HEK293 (cell line): Measurements from ENCODE around the gene ZCCHC2.

Experiments
- CTCF ChIA-PET: fragments of 350-600 bp; formaldehyde crosslinking; extraction: SDS; loops from one replicate; lab custom pipeline; 2021; ENCODE audit warnings: antibody characterized with exemption; lab: Yijun Ruan, JAX
- POLR2A ChIA-PET: fragments of 300-600 bp; formaldehyde crosslinking; extraction: SDS; loops from one replicate; lab custom pipeline; 2020; ENCODE audit warnings: antibody characterized with exemption, inconsistent platforms; lab: Yijun Ruan, JAX
- H3K27ac ChIP-seq: fragments of 200-500 bp; sonication (Bioruptor generic); 2 replicates; pipeline ENCODE4 v1.5.1; 2014; ENCODE audit warnings: low read depth, low read length, control low read depth, inconsistent platforms; ENCODE audit errors: extremely low read depth
- H3K36me3 ChIP-seq, 2 experiments: fragments of 200-500 bp in 1 of 2; sonication (Bioruptor generic) in 1 of 2; 1 replicate in 1 of 2; 2 replicates in 1 of 2; pipeline ENCODE4 v1.5.1; 2014 to 2017; ENCODE audit warnings: inconsistent platforms in 2 of 2, low read length in 2 of 2; ENCODE audit not compliant: control insufficient read depth in 2 of 2, insufficient read depth in 1 of 2
- H3K4me1 ChIP-seq: fragments of 200-500 bp; sonication (Bioruptor generic); 2 replicates; pipeline ENCODE4 v1.5.1; 2014; ENCODE audit warnings: mild to moderate bottlenecking, low read length, inconsistent platforms; ENCODE audit not compliant: control insufficient read depth, insufficient read depth
- H3K4me3 ChIP-seq: 2 replicates; pipeline ENCODE4 v1.5.1; 2011; ENCODE audit warnings: low read depth, mild to moderate bottlenecking, control low read depth, low read length, moderate library complexity
- H3K9me3 ChIP-seq: fragments of 200-500 bp; sonication (Bioruptor generic); 2 replicates; pipeline ENCODE4 v1.5.1; 2014; ENCODE audit warnings: low read depth, low read length, inconsistent platforms; ENCODE audit not compliant: control insufficient read depth, insufficient read depth
- SP2 ChIP-seq: fragments of 450-650 bp; formaldehyde crosslinking; IDR thresholded peaks from 2 replicates; pipeline ENCODE4 v1.5.1; 2016; ENCODE audit warnings: missing biosample characterization, missing genetic modification characterization
- SP3 ChIP-seq: fragments of 450-650 bp; formaldehyde crosslinking; IDR thresholded peaks from 2 replicates; pipeline ENCODE4 v1.5.1; 2016; ENCODE audit warnings: missing biosample characterization, missing genetic modification characterization
- WT1 ChIP-seq: fragments of 450-650 bp; formaldehyde crosslinking; IDR thresholded peaks from 2 replicates; pipeline ENCODE4 v1.5.1; 2016; ENCODE audit warnings: missing biosample characterization, missing genetic modification characterization
- YY2 ChIP-seq: fragments of 450-650 bp; formaldehyde crosslinking; IDR thresholded peaks from 2 replicates; pipeline ENCODE4 v1.5.1; 2016; ENCODE audit warnings: missing biosample characterization, missing genetic modification characterization
- ZBTB17 ChIP-seq: fragments of 450-650 bp; formaldehyde crosslinking; IDR thresholded peaks from 2 replicates; pipeline ENCODE4 v1.5.1; 2016; ENCODE audit warnings: missing biosample characterization, missing genetic modification characterization
- ZBTB7A ChIP-seq: fragments of 450-650 bp; formaldehyde crosslinking; IDR thresholded peaks from 2 replicates; pipeline ENCODE4 v1.5.1; 2016; ENCODE audit warnings: low read depth, missing biosample characterization, missing genetic modification characterization
- ZFP37 ChIP-seq: fragments of 450-650 bp; formaldehyde crosslinking; IDR thresholded peaks from 2 replicates; pipeline ENCODE4 v1.5.1; 2016; ENCODE audit warnings: missing biosample characterization, missing genetic modification characterization
- ZNF121 ChIP-seq: fragments of 450-650 bp; formaldehyde crosslinking; IDR thresholded peaks from 2 replicates; pipeline ENCODE4 v1.5.1; 2016; ENCODE audit warnings: missing biosample characterization, missing genetic modification characterization
- ZNF132 ChIP-seq: fragments of 450-650 bp; formaldehyde crosslinking; IDR thresholded peaks from 2 replicates; pipeline ENCODE4 v1.5.1; 2017; ENCODE audit warnings: missing biosample characterization, missing genetic modification characterization, borderline replicate concordance
- ZNF157 ChIP-seq: fragments of 450-650 bp; formaldehyde crosslinking; IDR thresholded peaks from 2 replicates; pipeline ENCODE4 v1.5.1; 2016; ENCODE audit warnings: missing biosample characterization, missing genetic modification characterization
- ZNF354C ChIP-seq: fragments of 450-650 bp; formaldehyde crosslinking; IDR thresholded peaks from 2 replicates; pipeline ENCODE4 v1.5.1; 2016; ENCODE audit warnings: missing biosample characterization, missing genetic modification characterization, low read depth, borderline replicate concordance
- ZNF501 ChIP-seq: fragments of 450-650 bp; formaldehyde crosslinking; IDR thresholded peaks from 2 replicates; pipeline ENCODE4 v1.5.1; 2016; ENCODE audit warnings: missing biosample characterization, missing genetic modification characterization
- ZNF561 ChIP-seq: fragments of 450-650 bp; IDR thresholded peaks from 2 replicates; pipeline ENCODE4 v1.5.1; 2018; ENCODE audit warnings: missing biosample characterization, missing genetic modification characterization, borderline replicate concordance
- ZNF626 ChIP-seq: fragments of 450-650 bp; sonication (Bioruptor Pico); formaldehyde crosslinking; IDR thresholded peaks from 2 replicates; pipeline ENCODE4 v1.5.1; 2018; ENCODE audit warnings: missing biosample characterization, missing genetic modification characterization, inconsistent platforms
- ZNF776 ChIP-seq: fragments of 450-650 bp; formaldehyde crosslinking; IDR thresholded peaks from 2 replicates; pipeline ENCODE4 v1.5.0; 2017; ENCODE audit warnings: missing biosample characterization, missing genetic modification characterization, borderline replicate concordance
- ZNF785 ChIP-seq: fragments of 450-650 bp; formaldehyde crosslinking; IDR thresholded peaks from 2 replicates; pipeline ENCODE4 v1.5.1; 2016; ENCODE audit warnings: missing biosample characterization, missing genetic modification characterization
- ZNF792 ChIP-seq: fragments of 450-650 bp; formaldehyde crosslinking; IDR thresholded peaks from 2 replicates; pipeline ENCODE4 v1.5.1; 2016; ENCODE audit warnings: missing biosample characterization, missing genetic modification characterization
- ZNF843 ChIP-seq: fragments of 450-650 bp; formaldehyde crosslinking; IDR thresholded peaks from 2 replicates; pipeline ENCODE4 v1.5.1; 2016; ENCODE audit warnings: missing biosample characterization, missing genetic modification characterization
- ZXDB ChIP-seq: fragments of 450-650 bp; formaldehyde crosslinking; IDR thresholded peaks from 2 replicates; pipeline ENCODE4 v1.5.1; 2016; ENCODE audit warnings: missing biosample characterization, missing genetic modification characterization
- TF ChIP-seq, protein P1 (sequence below): fragments of 450-650 bp; formaldehyde crosslinking; IDR thresholded peaks from 2 replicates; pipeline ENCODE4 v1.5.1; 2016; ENCODE audit warnings: missing biosample characterization, missing genetic modification characterization
- TF ChIP-seq, protein P2 (sequence below): fragments of 450-650 bp; formaldehyde crosslinking; IDR thresholded peaks from 2 replicates; pipeline ENCODE4 v1.5.1; 2016; ENCODE audit warnings: missing biosample characterization, missing genetic modification characterization
- TF ChIP-seq, protein P3 (sequence below): fragments of 450-650 bp; formaldehyde crosslinking; IDR thresholded peaks from 2 replicates; pipeline ENCODE4 v1.5.1; 2016; ENCODE audit warnings: missing biosample characterization, missing genetic modification characterization
- TF ChIP-seq, protein P4 (sequence below): fragments of 450-650 bp; formaldehyde crosslinking; IDR thresholded peaks from 2 replicates; pipeline ENCODE4 v1.5.1; 2016; ENCODE audit warnings: missing biosample characterization, missing genetic modification characterization
- TF ChIP-seq, protein P5 (sequence below): fragments of 450-650 bp; formaldehyde crosslinking; IDR thresholded peaks from 2 replicates; pipeline ENCODE4 v1.5.1; 2017; ENCODE audit warnings: missing biosample characterization, missing genetic modification characterization
- TF ChIP-seq, protein P6 (sequence below): fragments of 450-650 bp; formaldehyde crosslinking; IDR thresholded peaks from 2 replicates; pipeline ENCODE4 v1.5.1; 2016; ENCODE audit warnings: missing biosample characterization, missing genetic modification characterization

ZCCHC2 gene

DNA sequence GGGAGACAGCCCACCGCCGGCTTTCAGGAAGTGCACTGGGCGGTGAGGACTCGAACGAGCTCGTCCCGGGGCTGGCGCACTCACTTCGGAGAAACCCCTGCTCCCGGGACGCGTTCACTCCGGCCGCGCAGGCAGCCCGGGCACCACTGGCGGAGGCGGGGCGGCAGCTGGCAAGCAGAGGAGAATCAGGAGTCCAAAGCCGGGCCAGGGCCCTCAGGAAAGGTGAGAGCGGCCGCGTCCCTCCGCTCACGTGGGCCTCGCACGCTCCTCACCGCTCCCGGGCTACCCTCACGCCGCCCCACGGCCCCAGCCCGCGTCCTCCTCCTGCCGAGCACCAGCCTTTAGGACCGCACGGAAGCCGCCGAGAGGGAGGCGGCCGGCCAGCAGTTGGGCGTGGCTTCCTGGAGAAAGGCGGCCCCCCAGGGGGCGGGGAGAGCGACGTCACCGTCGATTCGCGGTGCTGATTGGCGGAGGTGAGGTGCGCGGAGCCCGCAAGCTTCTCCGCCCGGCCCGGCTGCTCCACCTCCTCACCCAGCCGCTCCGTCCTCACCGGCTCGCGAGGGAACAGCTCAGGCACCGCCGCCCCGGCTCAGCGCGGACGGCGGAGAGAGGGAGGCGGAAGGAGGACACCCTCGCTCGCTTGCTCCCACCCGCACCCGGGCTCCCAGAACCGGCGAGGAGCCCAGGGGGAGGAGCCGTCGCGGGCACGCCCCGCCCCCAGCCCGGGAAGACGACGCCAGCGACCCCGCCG, at the start of gene ZCCHC2:
Gene ZCCHC2 (plus strand): TSS at position 522 of the 751 bp plus-strand sequence. CDS start 400 bp downstream, outside the sequence.
- Histone ChIP-seq H3K4me1 (peaks cover 15% of the 10 kb centered on the region), H3K27ac (peak within 1 kb of the TSS; percentile 97), H3K4me3 (peak within 1 kb of the TSS; percentile 62), H3K36me3 (no peaks in the 10 kb centered on the region), H3K9me3 (no peaks in the 10 kb centered on the region)
- CTCF ChIA-PET = interaction anchor here (0.7 to 2.4 kb wide), 6 partner anchors 10 to 101 kb away, joined by 3 to 16 read pairs (median 4); no protein-coding TSS in a partner anchor
- POLR2A ChIA-PET = interaction anchor here (0.5 to 3.2 kb wide), 20 partner anchors 8 to 845 kb away, joined by 3 to 18 read pairs (median 4); partner anchors contain the start of genes PIGN and RELCH
- no peak for TF ChIP-seq ZNF354C (tag by site-specific recombination)
- peak; percentile 43 for TF ChIP-seq WT1 (tag by site-specific recombination)
- TF ChIP-seq ZNF792 (tag by site-specific recombination) = no peak; the same call in 1 of the 2 replicates
- TF ChIP-seq, protein P1, sequence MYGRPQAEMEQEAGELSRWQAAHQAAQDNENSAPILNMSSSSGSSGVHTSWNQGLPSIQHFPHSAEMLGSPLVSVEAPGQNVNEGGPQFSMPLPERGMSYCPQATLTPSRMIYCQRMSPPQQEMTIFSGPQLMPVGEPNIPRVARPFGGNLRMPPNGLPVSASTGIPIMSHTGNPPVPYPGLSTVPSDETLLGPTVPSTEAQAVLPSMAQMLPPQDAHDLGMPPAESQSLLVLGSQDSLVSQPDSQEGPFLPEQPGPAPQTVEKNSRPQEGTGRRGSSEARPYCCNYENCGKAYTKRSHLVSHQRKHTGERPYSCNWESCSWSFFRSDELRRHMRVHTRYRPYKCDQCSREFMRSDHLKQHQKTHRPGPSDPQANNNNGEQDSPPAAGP (tag by site-specific recombination) = peak; percentile 78; the same call in 1 of the 2 replicates
- TF ChIP-seq ZXDB (tag by site-specific recombination) = peak; percentile 98
- no peak for TF ChIP-seq ZNF785 (tag by site-specific recombination)
- TF ChIP-seq ZNF121 (tag by site-specific recombination) = peak; percentile 62; the same call in 1 of the 2 replicates
- TF ChIP-seq, protein P2, sequence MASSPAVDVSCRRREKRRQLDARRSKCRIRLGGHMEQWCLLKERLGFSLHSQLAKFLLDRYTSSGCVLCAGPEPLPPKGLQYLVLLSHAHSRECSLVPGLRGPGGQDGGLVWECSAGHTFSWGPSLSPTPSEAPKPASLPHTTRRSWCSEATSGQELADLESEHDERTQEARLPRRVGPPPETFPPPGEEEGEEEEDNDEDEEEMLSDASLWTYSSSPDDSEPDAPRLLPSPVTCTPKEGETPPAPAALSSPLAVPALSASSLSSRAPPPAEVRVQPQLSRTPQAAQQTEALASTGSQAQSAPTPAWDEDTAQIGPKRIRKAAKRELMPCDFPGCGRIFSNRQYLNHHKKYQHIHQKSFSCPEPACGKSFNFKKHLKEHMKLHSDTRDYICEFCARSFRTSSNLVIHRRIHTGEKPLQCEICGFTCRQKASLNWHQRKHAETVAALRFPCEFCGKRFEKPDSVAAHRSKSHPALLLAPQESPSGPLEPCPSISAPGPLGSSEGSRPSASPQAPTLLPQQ = peak; percentile 93
- peak; percentile 100 for TF ChIP-seq ZNF501 (tag by site-specific recombination)
- TF ChIP-seq ZBTB17 (tag by site-specific recombination) = peak; percentile 87
- peak; percentile 99 for TF ChIP-seq SP3 (tag by site-specific recombination)
- TF ChIP-seq, protein P3, sequence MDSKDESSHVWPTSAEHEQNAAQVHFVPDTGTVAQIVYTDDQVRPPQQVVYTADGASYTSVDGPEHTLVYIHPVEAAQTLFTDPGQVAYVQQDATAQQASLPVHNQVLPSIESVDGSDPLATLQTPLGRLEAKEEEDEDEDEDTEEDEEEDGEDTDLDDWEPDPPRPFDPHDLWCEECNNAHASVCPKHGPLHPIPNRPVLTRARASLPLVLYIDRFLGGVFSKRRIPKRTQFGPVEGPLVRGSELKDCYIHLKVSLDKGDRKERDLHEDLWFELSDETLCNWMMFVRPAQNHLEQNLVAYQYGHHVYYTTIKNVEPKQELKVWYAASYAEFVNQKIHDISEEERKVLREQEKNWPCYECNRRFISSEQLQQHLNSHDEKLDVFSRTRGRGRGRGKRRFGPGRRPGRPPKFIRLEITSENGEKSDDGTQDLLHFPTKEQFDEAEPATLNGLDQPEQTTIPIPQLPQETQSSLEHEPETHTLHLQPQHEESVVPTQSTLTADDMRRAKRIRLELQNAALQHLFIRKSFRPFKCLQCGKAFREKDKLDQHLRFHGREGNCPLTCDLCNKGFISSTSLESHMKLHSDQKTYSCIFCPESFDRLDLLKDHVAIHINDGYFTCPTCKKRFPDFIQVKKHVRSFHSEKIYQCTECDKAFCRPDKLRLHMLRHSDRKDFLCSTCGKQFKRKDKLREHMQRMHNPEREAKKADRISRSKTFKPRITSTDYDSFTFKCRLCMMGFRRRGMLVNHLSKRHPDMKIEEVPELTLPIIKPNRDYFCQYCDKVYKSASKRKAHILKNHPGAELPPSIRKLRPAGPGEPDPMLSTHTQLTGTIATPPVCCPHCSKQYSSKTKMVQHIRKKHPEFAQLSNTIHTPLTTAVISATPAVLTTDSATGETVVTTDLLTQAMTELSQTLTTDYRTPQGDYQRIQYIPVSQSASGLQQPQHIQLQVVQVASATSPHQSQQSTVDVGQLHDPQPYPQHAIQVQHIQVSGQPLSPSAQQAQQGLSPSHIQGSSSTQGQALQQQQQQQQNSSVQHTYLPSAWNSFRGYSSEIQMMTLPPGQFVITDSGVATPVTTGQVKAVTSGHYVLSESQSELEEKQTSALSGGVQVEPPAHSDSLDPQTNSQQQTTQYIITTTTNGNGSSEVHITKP (tag by site-specific recombination) = peak; percentile 92
- TF ChIP-seq ZNF132 (tag by site-specific recombination) = no peak
- peak; percentile 72; the same call in 1 of the 2 replicates for TF ChIP-seq ZNF776 (tag by site-specific recombination)
- 0 out of 2 replicates have a peak, but pooled peaks have one; percentile 39 for TF ChIP-seq ZNF626 (tag by site-specific recombination)
- TF ChIP-seq YY2 = peak; percentile 68
- TF ChIP-seq, protein P4, sequence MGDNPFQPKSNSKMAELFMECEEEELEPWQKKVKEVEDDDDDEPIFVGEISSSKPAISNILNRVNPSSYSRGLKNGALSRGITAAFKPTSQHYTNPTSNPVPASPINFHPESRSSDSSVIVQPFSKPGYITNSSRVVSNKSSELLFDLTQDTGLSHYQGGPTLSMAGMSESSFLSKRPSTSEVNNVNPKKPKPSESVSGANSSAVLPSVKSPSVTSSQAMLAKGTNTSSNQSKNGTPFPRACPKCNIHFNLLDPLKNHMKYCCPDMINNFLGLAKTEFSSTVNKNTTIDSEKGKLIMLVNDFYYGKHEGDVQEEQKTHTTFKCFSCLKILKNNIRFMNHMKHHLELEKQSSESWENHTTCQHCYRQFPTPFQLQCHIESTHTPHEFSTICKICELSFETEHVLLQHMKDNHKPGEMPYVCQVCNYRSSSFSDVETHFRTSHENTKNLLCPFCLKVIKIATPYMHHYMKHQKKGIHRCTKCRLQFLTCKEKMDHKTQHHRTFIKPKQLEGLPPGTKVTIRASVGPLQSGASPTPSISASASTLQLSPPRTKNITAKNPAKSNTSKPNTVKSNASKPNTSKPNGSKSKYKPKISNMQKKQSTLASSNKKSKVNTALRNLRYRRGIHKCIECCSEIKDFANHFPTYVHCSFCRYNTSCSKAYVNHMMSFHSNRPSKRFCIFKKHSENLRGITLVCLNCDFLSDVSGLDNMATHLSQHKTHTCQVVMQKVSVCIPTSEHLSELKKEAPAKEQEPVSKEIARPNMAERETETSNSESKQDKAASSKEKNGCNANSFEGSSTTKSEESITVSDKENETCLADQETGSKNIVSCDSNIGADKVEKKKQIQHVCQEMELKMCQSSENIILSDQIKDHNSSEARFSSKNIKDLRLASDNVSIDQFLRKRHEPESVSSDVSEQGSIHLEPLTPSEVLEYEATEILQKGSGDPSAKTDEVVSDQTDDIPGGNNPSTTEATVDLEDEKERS = peak; percentile 61; the same call in 1 of the 2 replicates
- TF ChIP-seq, protein P5, sequence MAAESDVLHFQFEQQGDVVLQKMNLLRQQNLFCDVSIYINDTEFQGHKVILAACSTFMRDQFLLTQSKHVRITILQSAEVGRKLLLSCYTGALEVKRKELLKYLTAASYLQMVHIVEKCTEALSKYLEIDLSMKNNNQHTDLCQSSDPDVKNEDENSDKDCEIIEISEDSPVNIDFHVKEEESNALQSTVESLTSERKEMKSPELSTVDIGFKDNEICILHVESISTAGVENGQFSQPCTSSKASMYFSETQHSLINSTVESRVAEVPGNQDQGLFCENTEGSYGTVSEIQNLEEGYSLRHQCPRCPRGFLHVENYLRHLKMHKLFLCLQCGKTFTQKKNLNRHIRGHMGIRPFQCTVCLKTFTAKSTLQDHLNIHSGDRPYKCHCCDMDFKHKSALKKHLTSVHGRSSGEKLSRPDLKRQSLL (tag by site-specific recombination) = peak; percentile 97
- peak; percentile 77 for TF ChIP-seq ZNF843 (tag by site-specific recombination)
- TF ChIP-seq ZFP37 (tag by site-specific recombination) = peak; percentile 98
- peak; percentile 86; the same call in 1 of the 2 replicates for TF ChIP-seq ZBTB7A
- peak; percentile 81 for TF ChIP-seq ZNF561 (tag by site-specific recombination)
- TF ChIP-seq, protein P6, sequence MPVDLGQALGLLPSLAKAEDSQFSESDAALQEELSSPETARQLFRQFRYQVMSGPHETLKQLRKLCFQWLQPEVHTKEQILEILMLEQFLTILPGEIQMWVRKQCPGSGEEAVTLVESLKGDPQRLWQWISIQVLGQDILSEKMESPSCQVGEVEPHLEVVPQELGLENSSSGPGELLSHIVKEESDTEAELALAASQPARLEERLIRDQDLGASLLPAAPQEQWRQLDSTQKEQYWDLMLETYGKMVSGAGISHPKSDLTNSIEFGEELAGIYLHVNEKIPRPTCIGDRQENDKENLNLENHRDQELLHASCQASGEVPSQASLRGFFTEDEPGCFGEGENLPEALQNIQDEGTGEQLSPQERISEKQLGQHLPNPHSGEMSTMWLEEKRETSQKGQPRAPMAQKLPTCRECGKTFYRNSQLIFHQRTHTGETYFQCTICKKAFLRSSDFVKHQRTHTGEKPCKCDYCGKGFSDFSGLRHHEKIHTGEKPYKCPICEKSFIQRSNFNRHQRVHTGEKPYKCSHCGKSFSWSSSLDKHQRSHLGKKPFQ (tag by site-specific recombination) = no peak
- peak; percentile 90 for TF ChIP-seq SP2 (tag by site-specific recombination)
- no peak for TF ChIP-seq ZNF157 (tag by site-specific recombination)
